Naive thymus-derived CD4-positive, alpha-beta T cell (primary cell): Measurements from ENCODE around the gene LIPH. TPM values are rescaled to one million over a fixed set of nuclear protein-coding genes. Genes with fewer than 3 reads are reported as not detected.
"Not testable (repeated sequence)": the region's sequence is repeated elsewhere in the genome, so short reads cannot be mapped to it uniquely, and the experiment has no call there.

Source experiments
- ATAC-seq: fragments of 150-1000 bp; cut with Tn5 transposase; 2 replicates; pipeline ENCODE4 v1.10.0; 2021; ENCODE audit warnings: mild to moderate bottlenecking, moderate library complexity
- CTCF ChIA-PET: fragments of 350-600 bp; sonication (Branson Sonifier 250); formaldehyde crosslinking; loops from one replicate; lab custom pipeline; 2021; ENCODE audit warnings: antibody characterized with exemption; lab: Charles Lee
- POLR2A ChIA-PET: fragments of 350-600 bp; sonication (Branson Sonifier 250); formaldehyde crosslinking; loops from one replicate; lab custom pipeline; 2021; ENCODE audit warnings: antibody characterized with exemption, inconsistent platforms; lab: Charles Lee
- DNase-seq, 9 donors: peaks; one replicate each; pipeline versions ENCODE4 v3.0.0 to v3.0.0-alpha.2; 2020 to 2022; ENCODE audit warnings: mixed read lengths in 1 of 9
- H3K27ac ChIP-seq: one replicate; pipeline ENCODE4 v1.7.0; 2013; ENCODE audit warnings: mild to moderate bottlenecking, low read depth, low read length, moderate library complexity
- H3K27me3 ChIP-seq, 2 donors: one replicate each; pipeline ENCODE4 v1.7.0; 2013; ENCODE audit warnings: low read length in 2 of 2, mild to moderate bottlenecking in 2 of 2, moderate library complexity in 2 of 2; ENCODE audit not compliant: control insufficient read depth in 2 of 2, insufficient read depth in 2 of 2
- H3K36me3 ChIP-seq, 3 experiments: 1 replicate in 2 of 3; 2 replicates in 1 of 3; pipeline ENCODE4 v1.7.0; 2013; ENCODE audit warnings: low read length in 3 of 3, mild to moderate bottlenecking in 3 of 3, moderate library complexity in 1 of 3; ENCODE audit not compliant: insufficient read depth in 3 of 3, control insufficient read depth in 2 of 3
- H3K4me1 ChIP-seq, 2 donors: one replicate each; pipeline ENCODE4 v1.7.0; 2013; ENCODE audit warnings: low read length in 2 of 2, mild to moderate bottlenecking in 2 of 2, moderate library complexity in 1 of 2; ENCODE audit not compliant: control insufficient read depth in 2 of 2, insufficient read depth in 2 of 2
- H3K4me3 ChIP-seq: 2 replicates; pipeline ENCODE4 v1.7.0; 2013; ENCODE audit warnings: mild to moderate bottlenecking, low read length
- H3K9me3 ChIP-seq, 3 experiments: 1 replicate in 2 of 3; 2 replicates in 1 of 3; pipeline ENCODE4 v1.7.0; 2013; ENCODE audit warnings: low read length in 3 of 3; ENCODE audit not compliant: control insufficient read depth in 2 of 3
- H3K27ac Mint-ChIP-seq, 9 donors: one replicate each; pipeline ENCODE4 v1.8.0; 2020 to 2022; ENCODE audit warnings: mixed read lengths in 9 of 9, mild to moderate bottlenecking in 8 of 9, moderate library complexity in 5 of 9, inconsistent platforms in 2 of 9
- H3K27me3 Mint-ChIP-seq, 5 donors: one replicate each; pipeline ENCODE4 v1.8.0; 2021 to 2022; ENCODE audit warnings: mixed read lengths in 5 of 5, mild to moderate bottlenecking in 1 of 5
- H3K36me3 Mint-ChIP-seq, 5 donors: one replicate each; pipeline ENCODE4 v1.8.0; 2020 to 2022; ENCODE audit warnings: mixed read lengths in 5 of 5, mild to moderate bottlenecking in 3 of 5, inconsistent platforms in 1 of 5
- H3K4me1 Mint-ChIP-seq, 7 donors: one replicate each; pipeline ENCODE4 v1.8.0; 2020 to 2022; ENCODE audit warnings: mixed read lengths in 7 of 7, mild to moderate bottlenecking in 3 of 7, inconsistent platforms in 1 of 7
- H3K4me3 Mint-ChIP-seq, 10 donors: one replicate each; pipeline ENCODE4 v1.8.0; 2020 to 2022; ENCODE audit warnings: mild to moderate bottlenecking in 10 of 10, mixed read lengths in 10 of 10, moderate library complexity in 6 of 10, inconsistent platforms in 2 of 10
- H3K9me3 Mint-ChIP-seq, 11 donors: one replicate each; pipeline ENCODE4 v1.8.0; 2020 to 2022; ENCODE audit warnings: mixed read lengths in 11 of 11, mild to moderate bottlenecking in 4 of 11, inconsistent platforms in 1 of 11, moderate library complexity in 1 of 11
- intact Hi-C, 2 donors: fragments of 100-400 bp; cut with micrococcal nuclease; formaldehyde crosslinking; loops; one replicate each; pipeline ENCODE4 v1.15.1; 2023
- polyA plus RNA-seq, 2 donors: library from polyadenylated mRNA; unstranded; fragments of 300-500 nt; fragmentation: Illumina TruSeq; gene quantifications; one replicate each; pipeline ENCODE4 v1.2.3, GENCODE V29; 2021
- total RNA-seq, 6 experiments: library from RNA in 5 of 6; stranded (reverse) in 5 of 6; gene quantifications; 1 replicate in 5 of 6; 2 replicates in 1 of 6; pipeline ENCODE4 v1.2.3 and lab custom pipeline; 2021 to 2026

The LIPH gene
- total and polyA plus RNA-seq, 7 experiments from 2014 or later = not detected

- H3K27ac Mint-ChIP-seq = no peak overlapping the region
- H3K9me3 Mint-ChIP-seq = no peaks in the 10 kb centered on the region
- H3K4me1 Mint-ChIP-seq = peaks cover 0 to 4% (median 0%) of the 10 kb centered on the region in 7 donors
- H3K9me3 ChIP-seq = no peaks in the 10 kb centered on the region
- H3K27me3 Mint-ChIP-seq = no peaks in the 10 kb centered on the region
- ATAC-seq (no peak), DNase-seq (no peak)
- H3K36me3 Mint-ChIP-seq = peaks cover 5 to 38% (median 30%) of the 10 kb centered on the region in 5 donors
- H3K4me3 ChIP-seq = no peak overlapping the region
- H3K27me3 ChIP-seq = no peaks in the 10 kb centered on the region
- H3K27ac ChIP-seq = no peak overlapping the region
- ChIA-PET CTCF (no interaction called here), POLR2A (no interaction called here)
- H3K36me3 ChIP-seq = peaks cover 0 to 8% (median 0%) of the 10 kb centered on the region in 3 experiments
- no peak overlapping the region for H3K4me3 Mint-ChIP-seq
- intact Hi-C loops = no loop called here
- no peaks in the 10 kb centered on the region for H3K4me1 ChIP-seq
These were observed 79.0 kb downstream of the LIPH start for GRCh38 chr3:185473290-185473815.

- Histone ChIP-seq H3K27ac (no peak overlapping the region), H3K36me3 (peaks cover 0 to 8% (median 4%) of the 10 kb centered on the region in 3 experiments), H3K4me3 (no peak overlapping the region), H3K27me3 (no peaks in the 10 kb centered on the region), H3K4me1 (no peaks in the 10 kb centered on the region), H3K9me3 (no peaks in the 10 kb centered on the region)
- H3K4me1 Mint-ChIP-seq = peaks cover 0 to 4% (median 0%) of the 10 kb centered on the region in 7 donors
- H3K4me3 Mint-ChIP-seq = no peak overlapping the region
- POLR2A ChIA-PET = no interaction called here
- H3K9me3 Mint-ChIP-seq = no peaks in the 10 kb centered on the region
- DNase-seq (no peak), ATAC-seq (no peak)
- H3K27me3 Mint-ChIP-seq = no peaks in the 10 kb centered on the region
- CTCF ChIA-PET = no interaction called here
- intact Hi-C loops = no loop called here
- H3K27ac Mint-ChIP-seq = no peak overlapping the region
- H3K36me3 Mint-ChIP-seq = peaks cover 0 to 42% (median 23%) of the 10 kb centered on the region in 5 donors
These were observed 82.1 kb downstream of the LIPH start for GRCh38 chr3:185470323-185470722.

DNA sequence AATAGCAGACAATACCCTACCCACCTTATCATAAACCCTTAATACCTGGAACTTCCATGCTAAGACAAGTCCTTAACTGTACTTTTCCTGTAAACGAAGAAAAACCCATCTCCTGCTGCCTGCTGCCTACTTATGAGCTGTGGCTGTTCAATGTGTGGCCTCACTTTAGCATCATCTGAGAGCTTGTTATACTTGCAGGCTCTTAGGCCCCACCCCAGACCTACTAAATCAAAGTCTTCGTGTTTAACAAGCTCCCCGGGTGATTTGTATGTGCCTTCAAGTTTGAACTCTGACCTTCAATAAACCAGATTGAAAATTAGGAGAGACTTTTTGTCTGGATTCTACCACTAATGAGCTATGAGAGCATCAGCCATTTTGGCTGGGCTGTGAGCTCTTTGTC, 82.8 kb downstream of the LIPH start:
- ATAC-seq (no peak), DNase-seq (no peak)
- Histone ChIP-seq H3K27me3 (no peaks in the 10 kb centered on the region), H3K4me1 (no peaks in the 10 kb centered on the region), H3K36me3 (peaks cover 0 to 8% (median 4%) of the 10 kb centered on the region in 3 experiments), H3K27ac (no peak overlapping the region), H3K4me3 (no peak overlapping the region), H3K9me3 (no peaks in the 10 kb centered on the region)
- H3K27me3 Mint-ChIP-seq = no peaks in the 10 kb centered on the region
- no peak overlapping the region for H3K27ac Mint-ChIP-seq
- H3K9me3 Mint-ChIP-seq = no peaks in the 10 kb centered on the region
- CTCF ChIA-PET = no interaction called here
- H3K4me3 Mint-ChIP-seq = no peak overlapping the region
- intact Hi-C loops = no loop called here
- POLR2A ChIA-PET = no interaction called here
- peaks cover 0 to 4% (median 0%) of the 10 kb centered on the region in 7 donors for H3K4me1 Mint-ChIP-seq
- H3K36me3 Mint-ChIP-seq = peaks cover 0 to 42% (median 15%) of the 10 kb centered on the region in 5 donors

GRCh38 chr3:185466123-185466522, 86.3 kb downstream of the LIPH start:
- H3K4me3 ChIP-seq, H3K36me3 ChIP-seq, ATAC-seq, H3K4me1 Mint-ChIP-seq, CTCF ChIA-PET, H3K4me1 ChIP-seq, H3K27ac Mint-ChIP-seq, H3K27me3 ChIP-seq, intact Hi-C loops, DNase-seq, H3K9me3 Mint-ChIP-seq, H3K27me3 Mint-ChIP-seq, POLR2A ChIA-PET, H3K4me3 Mint-ChIP-seq, H3K27ac ChIP-seq, H3K9me3 ChIP-seq: not testable (repeated sequence)
- H3K36me3 Mint-ChIP-seq = peaks cover 0 to 37% (median 9%) of the 10 kb centered on the region in 5 donors

DNA sequence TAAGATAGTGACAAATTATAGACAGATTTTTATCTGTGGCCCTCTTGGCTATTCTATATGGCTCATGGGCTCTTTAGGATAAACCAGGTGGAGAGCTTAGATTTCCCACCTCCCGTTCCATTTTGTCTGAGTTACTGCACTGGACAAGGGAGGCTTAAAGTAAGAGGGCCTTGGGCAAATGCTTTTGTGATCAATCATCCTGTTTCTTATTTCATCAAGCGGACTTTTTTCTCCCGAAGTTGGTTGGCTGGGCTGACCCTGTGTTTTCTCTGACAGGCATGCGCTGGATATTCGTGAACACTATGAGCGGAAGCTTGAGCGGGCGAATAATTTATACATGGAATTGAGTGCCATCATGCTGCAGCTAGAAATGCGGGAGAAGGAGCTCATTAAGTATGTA, 86.9 kb downstream of the LIPH start:
- H3K9me3 ChIP-seq = no peaks in the 10 kb centered on the region
- H3K27ac ChIP-seq = no peak overlapping the region
- no peaks in the 10 kb centered on the region for H3K27me3 ChIP-seq
- CTCF ChIA-PET = no interaction called here
- no peak overlapping the region for H3K4me3 ChIP-seq
- H3K36me3 Mint-ChIP-seq = peaks cover 0 to 37% (median 9%) of the 10 kb centered on the region in 5 donors
- DNase-seq = no peak
- H3K36me3 ChIP-seq = peaks cover 0 to 4% (median 0%) of the 10 kb centered on the region in 3 experiments
- H3K27me3 Mint-ChIP-seq = no peaks in the 10 kb centered on the region
- ATAC-seq = no peak
- intact Hi-C loops = no loop called here
- peaks cover 0 to 3% (median 0%) of the 10 kb centered on the region in 7 donors for H3K4me1 Mint-ChIP-seq
- POLR2A ChIA-PET = interaction anchor here (0.7 kb wide), 1 partner anchor 21 kb away, joined by 3 read pairs; no protein-coding TSS in a partner anchor
- no peaks in the 10 kb centered on the region for H3K4me1 ChIP-seq
- H3K4me3 Mint-ChIP-seq = no peak overlapping the region
- no peaks in the 10 kb centered on the region for H3K9me3 Mint-ChIP-seq
- H3K27ac Mint-ChIP-seq = no peak overlapping the region

DNA sequence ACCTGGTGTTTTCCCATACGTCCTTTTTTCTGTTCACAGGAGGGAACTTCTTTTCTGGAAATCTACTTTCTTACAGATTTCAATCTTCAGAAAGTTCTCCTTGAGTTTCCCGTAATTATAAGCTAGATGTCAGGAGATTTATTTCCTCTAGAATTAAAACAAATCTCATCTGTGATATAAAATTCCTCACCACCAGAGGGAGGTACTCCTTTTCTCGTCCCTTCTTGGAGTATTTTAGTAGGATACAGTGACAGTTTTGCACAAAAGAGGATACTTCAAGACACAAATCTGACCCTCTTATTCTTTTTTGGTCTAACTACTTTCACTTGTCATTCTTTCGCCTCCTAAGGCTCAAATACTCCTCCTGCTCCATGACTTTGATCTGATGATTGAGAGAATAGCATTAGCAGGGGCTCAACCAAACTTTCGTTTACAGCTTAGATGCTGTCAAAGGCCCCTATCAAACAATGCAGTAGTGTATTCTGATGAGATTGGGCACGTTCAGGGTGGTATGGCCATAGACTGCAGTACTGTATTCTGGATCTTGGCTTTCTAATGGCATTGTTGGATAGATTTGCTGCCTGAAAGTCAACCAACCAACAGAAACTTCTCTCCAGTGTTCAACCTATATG, 91.6 kb downstream of the LIPH start:
- Histone ChIP-seq H3K4me3 (no peak overlapping the region), H3K27ac (no peak overlapping the region), H3K36me3 (no peaks in the 10 kb centered on the region), H3K9me3 (no peaks in the 10 kb centered on the region), H3K4me1 (no peaks in the 10 kb centered on the region), H3K27me3 (no peaks in the 10 kb centered on the region)
- DNase-seq (no peak), ATAC-seq (no peak)
- intact Hi-C loops = no loop called here
- no peaks in the 10 kb centered on the region for H3K27me3 Mint-ChIP-seq
- POLR2A ChIA-PET = no interaction called here
- H3K36me3 Mint-ChIP-seq = peaks cover 0 to 30% (median 6%) of the 10 kb centered on the region in 5 donors
- no peak overlapping the region for H3K4me3 Mint-ChIP-seq
- H3K27ac Mint-ChIP-seq = no peak overlapping the region
- no peaks in the 10 kb centered on the region for H3K4me1 Mint-ChIP-seq
- H3K9me3 Mint-ChIP-seq = peaks cover 0 to 2% (median 0%) of the 10 kb centered on the region in 11 donors
- CTCF ChIA-PET = no interaction called here

GRCh38 chr3:185460309-185460708, 92.1 kb downstream of the LIPH start:
- intact Hi-C loops = no loop called here

More at GRCh38 chr3:185460309-185460708, 92.1 kb downstream of the LIPH start:
- no peaks in the 10 kb centered on the region for H3K9me3 ChIP-seq
- H3K9me3 Mint-ChIP-seq = peaks cover 0 to 2% (median 0%) of the 10 kb centered on the region in 11 donors
- H3K27ac ChIP-seq = no peak overlapping the region
- no peak overlapping the region for H3K27ac Mint-ChIP-seq
- H3K36me3 ChIP-seq = no peaks in the 10 kb centered on the region
- ATAC-seq = no peak
- ChIA-PET POLR2A (no interaction called here), CTCF (no interaction called here)
- no peak overlapping the region for H3K4me3 Mint-ChIP-seq
- H3K4me3 ChIP-seq = no peak overlapping the region
- no peaks in the 10 kb centered on the region for H3K27me3 Mint-ChIP-seq
- no peaks in the 10 kb centered on the region for H3K4me1 ChIP-seq
- H3K4me1 Mint-ChIP-seq = no peaks in the 10 kb centered on the region
- peaks cover 0 to 24% (median 6%) of the 10 kb centered on the region in 5 donors for H3K36me3 Mint-ChIP-seq
- DNase-seq = no peak
- H3K27me3 ChIP-seq = no peaks in the 10 kb centered on the region
